H1 (cell line): ENCODE data around the gene RFX1. TPM values are rescaled to one million over a fixed set of nuclear protein-coding genes. Genes with fewer than 3 reads are reported as not detected.

Experiments
- CTCF ChIA-PET: fragments of 300-600 bp; sonication (Branson Sonifier 250); formaldehyde crosslinking; loops from one replicate; lab custom pipeline; 2021; ENCODE audit not compliant: partially characterized antibody; lab: Charles Lee
- POLR2A ChIA-PET: fragments of 300-600 bp; sonication (Branson Sonifier 250); formaldehyde crosslinking; loops from one replicate; lab custom pipeline; 2021; ENCODE audit warnings: inconsistent platforms; ENCODE audit not compliant: partially characterized antibody; lab: Charles Lee
- DNase-seq, 2 experiments: peaks; one replicate each; pipeline versions ENCODE4 v3.0.0 to v3.0.0-alpha.2; 2010 to 2022; ENCODE audit warnings: low spot score in 2 of 2, low read depth in 1 of 2, mixed read lengths in 1 of 2
- FAIRE-seq: peaks from 2 replicates; lab custom pipeline; 2011; peaks lifted over from hg19 to GRCh38; lab: Jason Lieb, UNC
- H2AFZ ChIP-seq: 2 replicates; pipeline ENCODE4 v1.8.1; 2012; ENCODE audit warnings: low read length, inconsistent platforms
- H2AK5ac ChIP-seq: 2 replicates; pipeline ENCODE4 v1.6.1; 2013; ENCODE audit warnings: low read depth, low read length
- H2BK120ac ChIP-seq: replicated peaks from 2 replicates; pipeline ENCODE3; 2013; ENCODE audit warnings: low read depth, low read length, inconsistent platforms
- H2BK12ac ChIP-seq: 2 replicates; pipeline ENCODE4 v1.6.1; 2013; ENCODE audit warnings: low read depth, low read length
- H2BK15ac ChIP-seq: 2 replicates; pipeline ENCODE4 v1.6.1; 2013; ENCODE audit warnings: low read length
- H2BK20ac ChIP-seq: 2 replicates; pipeline ENCODE4 v1.6.1; 2013; ENCODE audit warnings: low read length
- H2BK5ac ChIP-seq: 2 replicates; pipeline ENCODE4 v1.6.1; 2013; ENCODE audit warnings: low read depth, low read length
- H3K14ac ChIP-seq: 2 replicates; pipeline ENCODE4 v1.6.1; 2013; ENCODE audit warnings: inconsistent platforms; ENCODE audit not compliant: insufficient read length
- H3K18ac ChIP-seq: 2 replicates; pipeline ENCODE4 v1.6.1; 2013; ENCODE audit warnings: low read length; ENCODE audit errors: extremely low read depth
- H3K23ac ChIP-seq: 2 replicates; pipeline ENCODE4 v1.6.1; 2013; ENCODE audit warnings: inconsistent platforms; ENCODE audit not compliant: insufficient read length
- H3K23me2 ChIP-seq: 2 replicates; pipeline ENCODE4 v1.6.1; 2013; ENCODE audit warnings: low read depth, low read length
- H3K27ac ChIP-seq: 2 replicates; pipeline ENCODE4 v1.6.1; 2011; ENCODE audit warnings: low read depth, low read length, inconsistent platforms
- H3K27me3 ChIP-seq, 4 experiments: replicated peaks in 1 of 4; 1 replicate in 1 of 4; 2 replicates in 3 of 4; pipeline versions ENCODE4 v1.6.1 to v1.8.1; 2011 to 2013; ENCODE audit warnings: low read length in 3 of 4, mild to moderate bottlenecking in 3 of 4, inconsistent platforms in 2 of 4, mixed read lengths in 2 of 4, moderate library complexity in 1 of 4; ENCODE audit not compliant: control insufficient read depth in 3 of 4, insufficient read depth in 3 of 4; ENCODE audit errors: extremely low read depth in 1 of 4
- H3K36me3 ChIP-seq, 4 experiments: 2 replicates each; pipeline versions ENCODE4 v1.6.1 to v1.8.1; 2011 to 2013; ENCODE audit warnings: mild to moderate bottlenecking in 4 of 4, low read length in 3 of 4, moderate library complexity in 2 of 4, control low read depth in 1 of 4, inconsistent platforms in 1 of 4; ENCODE audit not compliant: insufficient read depth in 4 of 4, control insufficient read depth in 2 of 4
- H3K4ac ChIP-seq: replicated peaks from 2 replicates; pipeline ENCODE3; 2013; ENCODE audit warnings: low read length, low read depth, mixed read lengths, inconsistent platforms; ENCODE audit not compliant: insufficient read length
- H3K4me1 ChIP-seq, 4 experiments: replicated peaks in 1 of 4; 1 replicate in 1 of 4; 2 replicates in 3 of 4; pipeline versions ENCODE4 v1.6.1 to v1.8.1; 2011 to 2013; ENCODE audit warnings: low read length in 3 of 4, inconsistent platforms in 2 of 4, mixed read lengths in 1 of 4; ENCODE audit not compliant: insufficient read depth in 4 of 4, control insufficient read depth in 3 of 4
- H3K4me2 ChIP-seq, 2 experiments: 2 replicates each; pipeline versions ENCODE4 v1.6.1 to v1.8.1; 2011 to 2013; ENCODE audit warnings: low read depth in 2 of 2, low read length in 2 of 2, control low read depth in 1 of 2, inconsistent platforms in 1 of 2, mild to moderate bottlenecking in 1 of 2; ENCODE audit not compliant: insufficient read depth in 1 of 2
- H3K4me3 ChIP-seq, 4 experiments: fragments of 200-600, 300-600 bp in 1 of 4; sonication (generic), shearing (Covaris generic), sonication (Bioruptor Twin) in 1 of 4; 2 replicates each; pipeline versions ENCODE4 v1.5.1 to v1.8.1; 2011 to 2016; ENCODE audit warnings: low read length in 4 of 4, low read depth in 3 of 4, control low read depth in 2 of 4, inconsistent platforms in 2 of 4, mild to moderate bottlenecking in 2 of 4, mixed read lengths in 1 of 4, moderate library complexity in 1 of 4; ENCODE audit not compliant: insufficient read depth in 2 of 4; ENCODE audit errors: extremely low read depth in 1 of 4
- H3K56ac ChIP-seq: replicated peaks from 2 replicates; pipeline ENCODE3; 2013; ENCODE audit warnings: low read depth, mild to moderate bottlenecking, mixed read lengths, low read length, inconsistent platforms; ENCODE audit not compliant: insufficient read length
- H3K79me1 ChIP-seq: 2 replicates; pipeline ENCODE4 v1.6.1; 2013; ENCODE audit warnings: low read depth, low read length, control low read depth
- H3K79me2 ChIP-seq, 2 experiments: 2 replicates each; pipeline versions ENCODE4 v1.6.1 to v1.8.1; 2012 to 2013; ENCODE audit warnings: low read length in 2 of 2, mild to moderate bottlenecking in 2 of 2, inconsistent platforms in 1 of 2; ENCODE audit not compliant: insufficient read depth in 2 of 2, control insufficient read depth in 1 of 2
- H3K9ac ChIP-seq, 4 experiments: replicated peaks in 1 of 4; 1 replicate in 1 of 4; 2 replicates in 3 of 4; pipeline versions ENCODE4 v1.6.1 to v1.8.1; 2011 to 2013; ENCODE audit warnings: low read depth in 3 of 4, low read length in 3 of 4, control low read depth in 2 of 4, mild to moderate bottlenecking in 2 of 4, moderate library complexity in 2 of 4, inconsistent platforms in 1 of 4; ENCODE audit errors: extremely low read depth in 1 of 4
- H3K9me3 ChIP-seq, 2 experiments: 2 replicates each; pipeline versions ENCODE4 v1.6.1 to v1.8.1; 2012 to 2013; ENCODE audit warnings: mild to moderate bottlenecking in 2 of 2, moderate library complexity in 2 of 2, control low read depth in 1 of 2, inconsistent platforms in 1 of 2, low read depth in 1 of 2, low read length in 1 of 2, mixed read lengths in 1 of 2; ENCODE audit not compliant: insufficient read depth in 2 of 2
- H4K20me1 ChIP-seq, 2 experiments: replicated peaks in 1 of 2; 2 replicates each; pipeline versions ENCODE3 to v1.8.1; 2011 to 2013; ENCODE audit warnings: inconsistent platforms in 2 of 2, low read length in 2 of 2, mild to moderate bottlenecking in 1 of 2; ENCODE audit not compliant: insufficient read depth in 2 of 2, control insufficient read depth in 1 of 2
- H4K5ac ChIP-seq: 2 replicates; pipeline ENCODE4 v1.6.1; 2013; ENCODE audit warnings: low read length, low read depth, mixed read lengths, inconsistent platforms; ENCODE audit not compliant: insufficient read length
- H4K8ac ChIP-seq: 2 replicates; pipeline ENCODE4 v1.8.0; 2013; ENCODE audit warnings: mild to moderate bottlenecking, moderate library complexity, low read length, inconsistent platforms; ENCODE audit not compliant: insufficient read depth; ENCODE audit errors: extremely low read depth
- H4K91ac ChIP-seq: replicated peaks from 2 replicates; pipeline ENCODE3; 2013; ENCODE audit warnings: low read length, mixed read lengths, inconsistent platforms; ENCODE audit not compliant: insufficient read length
- BCL11A ChIP-seq, 2 experiments: IDR thresholded peaks; one replicate each; pipeline ENCODE4 v1.6.1; 2011; ENCODE audit warnings: low read depth in 2 of 2, low read length in 2 of 2, mild to moderate bottlenecking in 2 of 2
- BRCA1 ChIP-seq: IDR thresholded peaks from 2 replicates; pipeline ENCODE4 v1.6.1; 2012; ENCODE audit warnings: low read depth, low read length, improper control_type of control experiment
- E2F6 ChIP-seq: IDR thresholded peaks from 2 replicates; pipeline ENCODE4 v1.6.1; 2012; ENCODE audit warnings: inconsistent platforms
- KDM5A ChIP-seq: fragments of 200-600 bp; IDR thresholded peaks from 2 replicates; pipeline ENCODE4 v1.7.1; 2012; ENCODE audit warnings: mild to moderate bottlenecking, low read length, inconsistent platforms, mixed read lengths
- WGBS, 2 experiments: shearing (Covaris generic) in 1 of 2; methylation state at CpG; one replicate each; pipeline versions ENCODE4 v1.1.6 to v1.1.7; 2013 to 2015; ENCODE audit warnings: low lambda C conversion rate in 2 of 2, mixed read lengths in 2 of 2, inconsistent platforms in 1 of 2, low coverage in 1 of 2, missing lambda C conversion rate in 1 of 2; ENCODE audit not compliant: insufficient replicate concordance in 2 of 2, insufficient coverage in 1 of 2, insufficient read length in 1 of 2; ENCODE audit errors: extremely low coverage in 1 of 2, missing lambda C conversion rate in 1 of 2; 5-methylcytosine and 5-hydroxymethylcytosine counted together
- polyA plus RNA-seq, 7 experiments: library from polyadenylated mRNA; depleted of rRNA in 3 of 7; stranded (reverse) in 5 of 7; unstranded in 2 of 7; fragments of >200 nt in 5 of 7; fragments of 200-250 nt in 2 of 7; gene quantifications; 1 replicate in 5 of 7; 2 replicates in 1 of 7; 4 replicates in 1 of 7; pipeline versions ENCODE4 v1.2.1 to v1.2.3, GENCODE V29; 2011 to 2013; ENCODE audit warnings: missing spikeins in 2 of 7, mixed read lengths in 2 of 7
- total RNA-seq: library from RNA; stranded (reverse); fragmentation: NEBNext Ultra II Directional; extraction: Animal tissue kit (Norgen Biotek cat#: 25700); gene quantifications from 2 replicates; pipeline ENCODE4 v1.2.1, GENCODE V29; 2021

RFX1 gene
- total and polyA plus RNA-seq, 2 of the 8 experiments (the other 6 are each of a cell fraction or from before 2014, with no cell fraction given) = 4.9 to 17.0 TPM

GRCh38 chr19:13958043-13958442 lies 48.1 kb downstream of the RFX1 start:
- Histone ChIP-seq H2BK20ac (no peak overlapping the region), H3K4ac (no peak overlapping the region), H3K56ac (no peak overlapping the region), H2AFZ (no peak overlapping the region), H4K20me1 (peaks cover 0 to 16% of the 10 kb centered on the region in 2 experiments), H3K79me2 (peaks cover 0 to 16% of the 10 kb centered on the region in 2 experiments; a peak in 3 of 4 replicates), H3K27me3 (peaks cover 0 to 4% (median 0%) of the 10 kb centered on the region in 4 experiments; a peak in 2 of 7 replicates), H2BK15ac (no peak overlapping the region), H3K23me2 (peaks cover 13% of the 10 kb centered on the region; the same call in 1 of the 2 replicates), H3K18ac (no peak overlapping the region), H2AK5ac (no peak overlapping the region), H2BK120ac (no peak overlapping the region)
- DNase-seq = no peak
- CTCF ChIA-PET = interaction anchor here (1.1 to 7.8 kb wide), 3 partner anchors 17 to 54 kb away, joined by 3 to 77 read pairs (median 4); no protein-coding TSS in a partner anchor
- WGBS, 2 experiments = 90% methylated on average over 12 of the region's 12 CpGs; no CpG with 5 or more reads in 1 of the 2 experiments
- TF ChIP-seq KDM5A (no peak), E2F6 (no peak), BRCA1 (no peak), BCL11A (IDR thresholded peaks at IDR 0.05; ENCODE audit: low read depth in 2 of 2, low read length in 2 of 2) (no peak)
- TF ChIP-seq, all 59 proteins: peak for 0
- Histone ChIP-seq H3K14ac (no peak overlapping the region), H4K8ac (no peak overlapping the region), H3K4me2 (no peak overlapping the region), H3K9ac (no peak overlapping the region), H3K36me3 (peaks cover 20 to 45% (median 45%) of the 10 kb centered on the region in 4 experiments), H2BK12ac (no peak overlapping the region), H3K27ac (no peak overlapping the region), H3K79me1 (peaks cover 13% of the 10 kb centered on the region), H3K9me3 (no peaks in the 10 kb centered on the region), H4K5ac (no peak overlapping the region), H2BK5ac (no peak overlapping the region), H3K23ac (no peak overlapping the region), H3K4me3 (no peak overlapping the region), H4K91ac (no peak overlapping the region), H3K4me1 (peaks cover 0 to 7% (median 6%) of the 10 kb centered on the region in 4 experiments; a peak in 6 of 7 replicates)
- POLR2A ChIA-PET = interaction anchor here (0.8 to 2.3 kb wide), 9 partner anchors 12 to 48 kb away, joined by 3 to 7 read pairs (median 3); partner anchors contain the start of gene RFX1
- no peak for FAIRE-seq
